CD4-positive, alpha-beta T cell (primary cell): ENCODE measurements around the gene FCHO2. TPM values are rescaled to one million over a fixed set of nuclear protein-coding genes. Genes with fewer than 3 reads are reported as not detected.

ENCODE experiments used
- ATAC-seq: fragments of 200-7000 bp; cut with Tn5 transposase; one replicate; pipeline ENCODE4 v1.10.0; 2022; ENCODE audit warnings: mild to moderate bottlenecking; ENCODE audit not compliant: poor library complexity
- CTCF ChIA-PET: fragments of 350-600 bp; sonication (Branson Sonifier 250); formaldehyde crosslinking; loops from one replicate; lab custom pipeline; 2021; ENCODE audit warnings: antibody characterized with exemption, inconsistent platforms; lab: Charles Lee
- POLR2A ChIA-PET: fragments of 350-600 bp; sonication (Branson Sonifier 250); formaldehyde crosslinking; loops from one replicate; lab custom pipeline; 2021; ENCODE audit warnings: antibody characterized with exemption, inconsistent platforms; lab: Charles Lee
- DNase-seq, 14 experiments: peaks; one replicate each; pipeline ENCODE4 v3.0.0-alpha.2; 2013 to 2020; ENCODE audit warnings: mixed read lengths in 2 of 14
- H3K27ac ChIP-seq, 2 donors: one replicate each; pipeline versions ENCODE4 v1.5.1 to v1.7.0; 2013; ENCODE audit warnings: low read length in 2 of 2, low read depth in 1 of 2, mild to moderate bottlenecking in 1 of 2
- H3K27me3 ChIP-seq, 2 experiments: 1 replicate in 1 of 2; 2 replicates in 1 of 2; pipeline versions ENCODE4 v1.6.1 to v1.7.0; 2013; ENCODE audit warnings: low read length in 2 of 2, control low read depth in 1 of 2, mild to moderate bottlenecking in 1 of 2, moderate library complexity in 1 of 2; ENCODE audit not compliant: insufficient read depth in 2 of 2, control insufficient read depth in 1 of 2
- H3K36me3 ChIP-seq: one replicate; pipeline ENCODE4 v1.6.1; 2013; ENCODE audit warnings: low read length, control low read depth; ENCODE audit not compliant: insufficient read depth
- H3K4me1 ChIP-seq: one replicate; pipeline ENCODE4 v1.6.1; 2013; ENCODE audit warnings: low read length, control low read depth; ENCODE audit not compliant: insufficient read depth
- H3K4me3 ChIP-seq: one replicate; pipeline ENCODE4 v1.5.1; 2013; ENCODE audit warnings: mild to moderate bottlenecking, low read length, moderate library complexity
- H3K9me3 ChIP-seq, 2 experiments: 1 replicate in 1 of 2; 2 replicates in 1 of 2; pipeline versions ENCODE4 v1.6.1 to v1.7.0; 2013; ENCODE audit warnings: low read length in 2 of 2, mild to moderate bottlenecking in 2 of 2, control low read depth in 1 of 2, moderate library complexity in 1 of 2; ENCODE audit not compliant: control insufficient read depth in 1 of 2, insufficient read depth in 1 of 2
- H3K27ac Mint-ChIP-seq: one replicate; pipeline ENCODE4 v1.8.0; 2020; ENCODE audit warnings: mixed read lengths
- H3K27me3 Mint-ChIP-seq: one replicate; pipeline ENCODE4 v1.8.0; 2021; ENCODE audit warnings: mixed read lengths
- H3K36me3 Mint-ChIP-seq: one replicate; pipeline ENCODE4 v1.8.0; 2021; ENCODE audit warnings: low read depth, mixed read lengths
- H3K4me1 Mint-ChIP-seq: one replicate; pipeline ENCODE4 v1.8.0; 2021; ENCODE audit warnings: low read depth, mixed read lengths
- H3K4me3 Mint-ChIP-seq: one replicate; pipeline ENCODE4 v1.8.0; 2020; ENCODE audit warnings: mild to moderate bottlenecking, mixed read lengths
- H3K9me3 Mint-ChIP-seq: one replicate; pipeline ENCODE4 v1.8.0; 2020; ENCODE audit warnings: mixed read lengths
- intact Hi-C, 2 experiments: fragments of 100-400 bp; cut with DNase I in 1 of 2; cut with micrococcal nuclease in 1 of 2; formaldehyde crosslinking; loops; one replicate each; pipeline versions ENCODE4 v1.15.1 to v1.9.0; 2023 to 2025; cut with DNase I, micrococcal nuclease
- total RNA-seq, 174 experiments: library from RNA in 2 of 174; stranded (reverse) in 2 of 174; gene quantifications; one replicate each; pipeline ENCODE4 v1.2.3 and lab custom pipeline; 2021 to 2026
- TF ChIP-seq, protein P1 (sequence below): fragments of 200-600 bp; IDR thresholded peaks from one replicate; pipeline ENCODE4 v1.8.0; 2022; ENCODE audit warnings: antibody characterized with exemption, mild to moderate bottlenecking

FCHO2 gene
- total RNA-seq, 2 experiments from 2014 or later = 2.0 to 2.6 TPM

DNA sequence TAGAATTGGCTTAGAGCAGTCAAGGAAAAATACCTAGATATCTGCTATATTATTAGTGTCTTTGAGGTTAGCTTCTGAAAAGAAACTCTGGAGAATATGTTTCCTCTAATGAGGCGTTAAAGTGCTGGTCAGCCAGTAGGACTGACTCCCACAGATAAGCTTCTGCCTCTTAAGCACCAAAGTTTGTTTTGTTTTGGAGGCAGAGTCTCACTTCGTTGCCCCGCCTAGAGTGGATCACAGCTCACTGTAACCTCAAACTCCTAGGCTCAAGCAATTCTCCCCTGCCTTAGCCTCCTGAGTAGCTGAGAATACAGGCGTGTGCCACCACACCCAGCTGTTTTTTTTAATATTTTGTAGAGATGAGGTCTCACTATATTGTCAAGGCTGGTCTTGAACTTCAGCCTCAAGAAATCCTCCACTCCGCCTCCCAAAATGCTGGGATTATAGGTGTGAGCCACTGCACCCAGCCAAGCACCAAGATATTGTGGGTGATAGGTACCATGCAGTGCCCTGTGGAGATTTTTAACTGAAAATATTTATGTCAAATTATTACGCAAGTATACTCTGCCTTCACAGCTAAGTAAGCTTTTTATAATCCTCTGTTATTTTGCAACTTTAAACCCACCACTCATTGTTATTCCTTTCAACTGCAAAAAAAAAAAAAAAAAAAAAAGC is 139.9 kb downstream of the FCHO2 start:
- ChIA-PET CTCF (no interaction called here), POLR2A (no interaction called here)
- no peaks in the 10 kb centered on the region for H3K36me3 ChIP-seq
- H3K27me3 ChIP-seq = peaks cover 0 to 4% of the 10 kb centered on the region in 2 experiments
- no peak for DNase-seq
- H3K4me3 Mint-ChIP-seq = no peak overlapping the region
- H3K27ac Mint-ChIP-seq = no peak overlapping the region
- no peaks in the 10 kb centered on the region for H3K9me3 Mint-ChIP-seq
- TF ChIP-seq, protein P1, sequence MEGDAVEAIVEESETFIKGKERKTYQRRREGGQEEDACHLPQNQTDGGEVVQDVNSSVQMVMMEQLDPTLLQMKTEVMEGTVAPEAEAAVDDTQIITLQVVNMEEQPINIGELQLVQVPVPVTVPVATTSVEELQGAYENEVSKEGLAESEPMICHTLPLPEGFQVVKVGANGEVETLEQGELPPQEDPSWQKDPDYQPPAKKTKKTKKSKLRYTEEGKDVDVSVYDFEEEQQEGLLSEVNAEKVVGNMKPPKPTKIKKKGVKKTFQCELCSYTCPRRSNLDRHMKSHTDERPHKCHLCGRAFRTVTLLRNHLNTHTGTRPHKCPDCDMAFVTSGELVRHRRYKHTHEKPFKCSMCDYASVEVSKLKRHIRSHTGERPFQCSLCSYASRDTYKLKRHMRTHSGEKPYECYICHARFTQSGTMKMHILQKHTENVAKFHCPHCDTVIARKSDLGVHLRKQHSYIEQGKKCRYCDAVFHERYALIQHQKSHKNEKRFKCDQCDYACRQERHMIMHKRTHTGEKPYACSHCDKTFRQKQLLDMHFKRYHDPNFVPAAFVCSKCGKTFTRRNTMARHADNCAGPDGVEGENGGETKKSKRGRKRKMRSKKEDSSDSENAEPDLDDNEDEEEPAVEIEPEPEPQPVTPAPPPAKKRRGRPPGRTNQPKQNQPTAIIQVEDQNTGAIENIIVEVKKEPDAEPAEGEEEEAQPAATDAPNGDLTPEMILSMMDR = no peak
- H3K9me3 ChIP-seq = no peaks in the 10 kb centered on the region
- ATAC-seq = no peak
- no peaks in the 10 kb centered on the region for H3K4me1 Mint-ChIP-seq
- intact Hi-C loops = no loop called here
- no peaks in the 10 kb centered on the region for H3K4me1 ChIP-seq
- no peak overlapping the region for H3K27ac ChIP-seq
- peaks cover 43% of the 10 kb centered on the region for H3K27me3 Mint-ChIP-seq
- H3K4me3 ChIP-seq = no peak overlapping the region
- no peaks in the 10 kb centered on the region for H3K36me3 Mint-ChIP-seq

DNA sequence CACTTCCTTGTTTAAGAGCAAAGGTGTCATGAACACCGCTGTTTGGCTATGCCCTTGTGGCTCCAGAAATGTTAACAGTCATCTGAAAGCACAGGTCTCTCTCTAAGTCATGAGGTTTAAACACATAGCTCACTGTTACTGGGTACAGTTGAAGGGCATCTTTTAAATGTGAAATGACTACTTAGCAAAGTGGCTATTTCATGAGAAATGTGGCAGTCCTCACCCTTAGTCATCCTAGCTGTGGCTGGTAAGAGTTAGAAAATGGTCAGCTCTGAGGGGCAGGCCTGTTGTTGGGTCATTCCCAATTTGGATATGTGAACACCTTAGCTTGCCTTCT is 140.4 kb downstream of the FCHO2 start:
- ATAC-seq = no peak
- ChIA-PET CTCF (no interaction called here), POLR2A (no interaction called here)
- Histone ChIP-seq H3K27ac (no peak overlapping the region), H3K4me1 (no peaks in the 10 kb centered on the region), H3K9me3 (no peaks in the 10 kb centered on the region), H3K36me3 (no peaks in the 10 kb centered on the region), H3K27me3 (peaks cover 0 to 4% of the 10 kb centered on the region in 2 experiments), H3K4me3 (no peak overlapping the region)
- DNase-seq = peak in 2 of 14 experiments; percentile 15 to 47
- TF ChIP-seq, protein P1 = no peak
- Mint-ChIP-seq H3K9me3 (no peaks in the 10 kb centered on the region), H3K27ac (no peak overlapping the region), H3K4me3 (no peak overlapping the region), H3K36me3 (no peaks in the 10 kb centered on the region), H3K4me1 (no peaks in the 10 kb centered on the region), H3K27me3 (peaks cover 40% of the 10 kb centered on the region)
- intact Hi-C loops = no loop called here

DNA sequence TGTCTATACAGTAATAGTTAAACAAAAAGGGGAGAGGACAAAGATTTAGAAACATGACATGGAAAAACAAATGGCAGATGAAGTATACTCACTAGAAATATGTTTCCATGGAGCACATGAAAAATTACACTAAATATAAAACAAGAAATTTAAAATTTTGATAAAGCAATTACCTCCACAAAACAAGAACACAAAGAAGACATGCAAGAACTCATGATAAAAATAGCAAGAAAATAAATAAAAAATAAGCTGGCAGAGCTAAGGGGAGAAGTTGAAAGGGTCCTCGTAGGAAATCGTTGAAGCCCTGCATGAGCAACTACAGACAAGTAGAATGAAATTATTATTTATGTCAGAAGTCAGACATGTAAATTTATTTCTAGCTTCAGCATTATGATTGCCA is 141.9 kb downstream of the FCHO2 start:
- CTCF ChIA-PET = no interaction called here
- Mint-ChIP-seq H3K27ac (no peak overlapping the region), H3K4me3 (no peak overlapping the region), H3K27me3 (peaks cover 30% of the 10 kb centered on the region), H3K36me3 (no peaks in the 10 kb centered on the region), H3K4me1 (no peaks in the 10 kb centered on the region), H3K9me3 (no peaks in the 10 kb centered on the region)
- POLR2A ChIA-PET = no interaction called here
- DNase-seq = no peak
- no peak overlapping the region for H3K27ac ChIP-seq
- no peaks in the 10 kb centered on the region for H3K9me3 ChIP-seq
- no peak overlapping the region for H3K4me3 ChIP-seq
- peaks cover 0 to 4% of the 10 kb centered on the region in 2 experiments for H3K27me3 ChIP-seq
- H3K36me3 ChIP-seq = no peaks in the 10 kb centered on the region
- no peaks in the 10 kb centered on the region for H3K4me1 ChIP-seq
- TF ChIP-seq, protein P1 = no peak
- no peak for ATAC-seq
- intact Hi-C loops = no loop called here
